ENCODE results near the gene CCT6A. TPM values are rescaled to one million over a fixed set of nuclear protein-coding genes. Genes with fewer than 3 reads are reported as not detected.

The CCT6A gene
- total RNA-seq, 1 experiment from 2014 or later, result 257 TPM

GRCh38 chr7:56078196-56078595, 26.6 kb downstream of the CCT6A start:
- CTCF ChIA-PET, result no interaction called here
- peaks cover 11 to 23% of the 10 kb centered on the region in 2 experiments; a peak in 3 of 4 replicates for H3K36me3 ChIP-seq (ENCODE audit: control insufficient read depth in 1 of 2, insufficient read depth in 2 of 2, low read length in 2 of 2)
- no peaks in the 10 kb centered on the region for H3K9me2 ChIP-seq (ENCODE audit: insufficient read depth)
- RAD21 ChIA-PET (ENCODE audit: low non-redundant PET in 1 of 2, low total read pairs in 2 of 2, uncharacterized antibody in 2 of 2, unreplicated experiment in 2 of 2), result no interaction called here
- BruUV-seq (replicated peaks), result no TSS peak
- H2AFZ ChIP-seq (ENCODE audit: low read depth, low read length, poor library complexity, severe bottlenecking), result no peak overlapping the region
- intact Hi-C loops (cut with micrococcal nuclease), result no loop called here
- H3K4me1 ChIP-seq (ENCODE audit: control insufficient read depth in 1 of 2, insufficient read depth in 2 of 2, low read length in 2 of 2), result peaks cover 0 to 2% of the 10 kb centered on the region in 2 experiments; a peak in 1 of 4 replicates
- H3K4me2 ChIP-seq (ENCODE audit: low read length), result no peak overlapping the region
- TF ChIP-seq CTCF (IDR thresholded peaks at IDR 0.05 in 2 of 3, conservative IDR thresholded peaks at IDR 0.05 in 1 of 3; ENCODE audit: borderline replicate concordance in 1 of 3, insufficient read depth in 1 of 3, low read depth in 2 of 3, low read length in 2 of 3) (no peak), ZNF274 (IDR thresholded peaks at IDR 0.05; ENCODE audit: low read depth, low read length) (no peak), ZFX (IDR thresholded peaks at IDR 0.05) (no peak), POLR2A (IDR thresholded peaks at IDR 0.05; ENCODE audit: borderline replicate concordance, extremely low read depth, insufficient read depth, insufficient read length) (no peak), EGR1 (IDR thresholded peaks at IDR 0.05; ENCODE audit: low read depth) (no peak), YY1 (IDR thresholded peaks at IDR 0.05; ENCODE audit: extremely low read depth, insufficient replicate concordance, low read depth, low read length) (no peak)
- H3K27ac ChIP-seq (ENCODE audit: low read depth, low read length), result no peak overlapping the region
- DNase-seq (ENCODE audit: low read depth, low spot score) (no peak), ATAC-seq (no peak)
- POLR2A ChIA-PET, result no interaction called here
- H3K27me3 ChIP-seq (ENCODE audit: insufficient read depth, low read length), result no peaks in the 10 kb centered on the region
- H3K4me3 ChIP-seq (replicated peaks in 1 of 2; ENCODE audit: low read depth in 1 of 2, low read length in 2 of 2), result no peak overlapping the region
- H3K79me2 ChIP-seq (ENCODE audit: insufficient read depth, low read length), result no peaks in the 10 kb centered on the region
- H4K20me1 ChIP-seq (ENCODE audit: insufficient read depth), result no peaks in the 10 kb centered on the region
- H3K9me3 ChIP-seq (ENCODE audit: control insufficient read depth in 1 of 2, insufficient read depth in 1 of 2, low read depth in 1 of 2, low read length in 2 of 2), result no peaks in the 10 kb centered on the region
- H3K9ac ChIP-seq (ENCODE audit: low read length), result no peak overlapping the region

GRCh38 chr7:56079450-56080185, 28.1 kb downstream of the CCT6A start:
- Histone ChIP-seq H3K9me3 (ENCODE audit: control insufficient read depth in 1 of 2, insufficient read depth in 1 of 2, low read depth in 1 of 2, low read length in 2 of 2) (no peaks in the 10 kb centered on the region), H3K27me3 (ENCODE audit: insufficient read depth, low read length) (no peaks in the 10 kb centered on the region), H3K9me2 (ENCODE audit: insufficient read depth) (no peaks in the 10 kb centered on the region), H3K27ac (ENCODE audit: low read depth, low read length) (no peak overlapping the region), H4K20me1 (ENCODE audit: insufficient read depth) (no peaks in the 10 kb centered on the region), H3K9ac (ENCODE audit: low read length) (no peak overlapping the region), H3K4me2 (ENCODE audit: low read length) (no peak overlapping the region), H3K4me1 (ENCODE audit: control insufficient read depth in 1 of 2, insufficient read depth in 2 of 2, low read length in 2 of 2) (peaks cover 0 to 6% of the 10 kb centered on the region in 2 experiments; a peak in 1 of 4 replicates), H2AFZ (ENCODE audit: low read depth, low read length, poor library complexity, severe bottlenecking) (no peak overlapping the region), H3K79me2 (ENCODE audit: insufficient read depth, low read length) (no peaks in the 10 kb centered on the region), H3K36me3 (ENCODE audit: control insufficient read depth in 1 of 2, insufficient read depth in 2 of 2, low read length in 2 of 2) (peaks cover 9 to 23% of the 10 kb centered on the region in 2 experiments; a peak in 3 of 4 replicates), H3K4me3 (replicated peaks in 1 of 2; ENCODE audit: low read depth in 1 of 2, low read length in 2 of 2) (no peak overlapping the region)
- RAD21 ChIA-PET (ENCODE audit: low non-redundant PET in 1 of 2, low total read pairs in 2 of 2, uncharacterized antibody in 2 of 2, unreplicated experiment in 2 of 2), result no interaction called here
- POLR2A ChIA-PET, result no interaction called here
- DNase-seq (ENCODE audit: low read depth, low spot score), result no peak
- no peak for ATAC-seq
- TF ChIP-seq POLR2AphosphoS5 (IDR thresholded peaks at IDR 0.05; ENCODE audit: low read depth, low read length) (no peak), REST (IDR thresholded peaks at IDR 0.05; ENCODE audit: low read depth) (no peak), ZNF274 (IDR thresholded peaks at IDR 0.05; ENCODE audit: low read depth, low read length) (no peak), POLR2A (IDR thresholded peaks at IDR 0.05; ENCODE audit: borderline replicate concordance, extremely low read depth, insufficient read depth, insufficient read length) (no peak), CBX3 (IDR thresholded peaks at IDR 0.05; ENCODE audit: low read depth) (no peak), EGR1 (IDR thresholded peaks at IDR 0.05; ENCODE audit: low read depth) (no peak), ELF1 (IDR thresholded peaks at IDR 0.05; ENCODE audit: borderline replicate concordance, low read depth) (no peak), JUND (IDR thresholded peaks at IDR 0.05) (no peak)
- BruUV-seq (replicated peaks), result no TSS peak
- CTCF ChIA-PET, result no interaction called here
- intact Hi-C loops (cut with micrococcal nuclease), result no loop called here

All from HCT116 (cell line).